Type B pancreatic cell (in vitro differentiated cells): ENCODE results near the gene GUK1. TPM values are rescaled to one million over a fixed set of nuclear protein-coding genes. Genes with fewer than 3 reads are reported as not detected.

Experiments used
- DNase-seq: peaks from one replicate; pipeline ENCODE4 v3.0.0; 2021; ENCODE audit warnings: mixed read lengths; ENCODE audit not compliant: unreplicated experiment; ENCODE audit errors: extremely low spot score
- H3K27ac Mint-ChIP-seq: 2 replicates; pipeline ENCODE4 v1.8.0; 2021; ENCODE audit warnings: mild to moderate bottlenecking, mixed read lengths
- H3K27me3 Mint-ChIP-seq: 2 replicates; pipeline ENCODE4 v1.8.0; 2021; ENCODE audit warnings: mixed read lengths
- H3K36me3 Mint-ChIP-seq: 2 replicates; pipeline ENCODE4 v1.8.0; 2021; ENCODE audit warnings: mixed read lengths
- H3K4me1 Mint-ChIP-seq: one replicate; pipeline ENCODE4 v1.8.0; 2021; ENCODE audit warnings: mixed read lengths; ENCODE audit not compliant: unreplicated experiment
- H3K4me3 Mint-ChIP-seq: 2 replicates; pipeline ENCODE4 v1.8.0; 2021; ENCODE audit warnings: mild to moderate bottlenecking, mixed read lengths
- H3K9me3 Mint-ChIP-seq: 2 replicates; pipeline ENCODE4 v1.8.0; 2021; ENCODE audit warnings: mixed read lengths
- total RNA-seq: library from RNA; stranded (reverse); gene quantifications from 2 replicates; pipeline ENCODE4 v1.2.1, GENCODE V29; 2021; ENCODE audit warnings: low replicate concordance
- TF ChIP-seq, protein P1 (sequence below): fragments of 200-600 bp; sonication (generic); conservative IDR thresholded peaks from 2 replicates; pipeline ENCODE4 v1.5.0; 2021; ENCODE audit warnings: antibody characterized with exemption, mild to moderate bottlenecking

GUK1 gene
- total RNA-seq, 1 donor from 2014 or later: 133 TPM

DNA sequence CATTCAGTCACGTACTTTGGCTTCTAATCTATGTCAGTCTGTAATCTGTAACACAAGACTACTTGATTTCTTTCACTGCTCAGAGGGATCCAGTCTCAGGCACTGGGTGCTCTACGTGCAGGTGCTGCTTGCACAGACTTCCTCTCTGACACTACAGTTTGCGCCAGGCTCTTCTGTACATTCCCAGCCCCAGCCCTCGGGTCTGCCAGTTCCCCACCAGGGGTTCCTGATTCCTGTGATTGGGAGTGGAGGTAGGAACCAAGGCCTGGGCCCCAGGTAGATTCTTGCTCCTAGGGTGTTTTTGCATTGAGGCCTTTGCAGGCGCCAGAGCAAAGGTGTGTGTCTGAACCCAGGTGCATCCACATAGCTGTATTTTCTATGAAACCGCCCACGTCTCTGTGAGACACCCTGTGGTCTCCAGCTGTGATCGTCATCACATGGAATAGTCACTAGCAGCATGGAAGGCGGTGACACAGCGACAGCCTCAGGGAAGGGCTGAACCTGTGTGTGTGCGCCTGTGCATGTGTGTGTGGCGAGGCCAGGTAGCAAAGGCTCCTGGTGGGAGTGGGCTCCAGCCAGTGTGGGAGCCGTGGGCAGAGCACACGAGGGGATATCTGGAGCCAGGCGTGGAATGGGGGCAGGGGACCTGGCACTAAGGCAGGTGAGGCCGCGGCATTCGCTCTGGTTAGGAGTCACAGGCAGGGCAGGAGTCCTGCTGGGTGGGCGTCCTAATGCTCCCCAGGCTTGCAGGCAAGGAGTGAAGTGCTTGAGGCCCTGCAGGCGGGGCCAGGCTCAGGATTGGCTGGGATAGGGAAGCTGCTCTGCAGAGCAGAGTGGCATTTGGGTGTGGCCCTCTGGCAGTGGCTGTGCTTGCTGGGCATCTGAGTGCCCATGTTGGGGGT is 14.8 kb downstream of the GUK1 start:
- H3K9me3 Mint-ChIP-seq: no peaks in the 10 kb centered on the region
- peak overlapping the region; percentile 69 for H3K27ac Mint-ChIP-seq
- no peaks in the 10 kb centered on the region for H3K27me3 Mint-ChIP-seq
- no peaks in the 10 kb centered on the region for H3K4me1 Mint-ChIP-seq
- H3K36me3 Mint-ChIP-seq: no peaks in the 10 kb centered on the region
- DNase-seq: no peak
- no peak overlapping the region for H3K4me3 Mint-ChIP-seq
- TF ChIP-seq, protein P1, sequence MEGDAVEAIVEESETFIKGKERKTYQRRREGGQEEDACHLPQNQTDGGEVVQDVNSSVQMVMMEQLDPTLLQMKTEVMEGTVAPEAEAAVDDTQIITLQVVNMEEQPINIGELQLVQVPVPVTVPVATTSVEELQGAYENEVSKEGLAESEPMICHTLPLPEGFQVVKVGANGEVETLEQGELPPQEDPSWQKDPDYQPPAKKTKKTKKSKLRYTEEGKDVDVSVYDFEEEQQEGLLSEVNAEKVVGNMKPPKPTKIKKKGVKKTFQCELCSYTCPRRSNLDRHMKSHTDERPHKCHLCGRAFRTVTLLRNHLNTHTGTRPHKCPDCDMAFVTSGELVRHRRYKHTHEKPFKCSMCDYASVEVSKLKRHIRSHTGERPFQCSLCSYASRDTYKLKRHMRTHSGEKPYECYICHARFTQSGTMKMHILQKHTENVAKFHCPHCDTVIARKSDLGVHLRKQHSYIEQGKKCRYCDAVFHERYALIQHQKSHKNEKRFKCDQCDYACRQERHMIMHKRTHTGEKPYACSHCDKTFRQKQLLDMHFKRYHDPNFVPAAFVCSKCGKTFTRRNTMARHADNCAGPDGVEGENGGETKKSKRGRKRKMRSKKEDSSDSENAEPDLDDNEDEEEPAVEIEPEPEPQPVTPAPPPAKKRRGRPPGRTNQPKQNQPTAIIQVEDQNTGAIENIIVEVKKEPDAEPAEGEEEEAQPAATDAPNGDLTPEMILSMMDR: no peak

DNA sequence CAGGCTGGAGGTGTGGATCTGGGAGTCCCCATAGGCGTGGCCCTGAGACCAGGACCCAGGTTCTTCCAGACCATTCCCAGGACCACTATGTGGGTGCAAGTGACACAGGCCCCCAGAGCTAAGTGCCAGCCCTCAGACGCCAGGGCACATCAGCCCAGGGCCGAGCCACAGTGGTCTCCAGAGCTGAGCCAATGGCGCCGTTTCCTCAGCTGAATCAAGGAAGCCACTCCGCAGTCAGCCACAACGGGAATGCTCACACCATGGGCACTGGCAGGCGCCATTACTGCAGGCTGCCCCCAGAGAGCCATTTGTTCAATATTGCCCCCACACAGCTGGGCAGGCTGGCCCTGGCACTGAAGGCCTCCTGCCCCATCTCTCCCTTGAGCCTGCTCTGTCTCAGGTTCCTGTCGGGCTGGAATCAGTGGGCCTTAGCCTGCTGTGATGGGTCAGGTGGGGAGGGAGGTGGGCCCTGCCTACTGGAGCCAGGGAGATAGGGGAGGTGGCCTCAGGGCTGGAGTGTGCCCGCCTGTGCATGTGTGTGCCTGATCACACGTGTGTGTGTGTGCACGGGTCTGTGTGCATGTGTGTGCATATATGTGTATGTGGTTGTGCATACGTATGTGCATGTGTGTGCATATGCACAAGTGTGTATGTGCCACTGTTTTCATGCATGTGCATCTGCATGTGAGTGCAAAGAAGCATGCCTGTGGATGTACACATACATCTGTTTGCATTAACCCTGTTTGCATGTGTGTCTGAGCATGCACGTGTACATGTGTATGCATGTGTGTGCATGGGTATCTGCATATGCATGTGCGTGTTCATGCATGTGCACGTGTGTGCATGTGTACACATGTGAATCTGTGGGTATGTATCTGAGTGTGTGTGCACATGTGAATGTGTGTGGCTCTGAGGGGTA is 15.8 kb downstream of the GUK1 start:
- no peak for DNase-seq
- H3K9me3 Mint-ChIP-seq: no peaks in the 10 kb centered on the region
- H3K4me3 Mint-ChIP-seq: no peak overlapping the region
- TF ChIP-seq, protein P1: no peak
- no peaks in the 10 kb centered on the region for H3K4me1 Mint-ChIP-seq
- no peaks in the 10 kb centered on the region for H3K36me3 Mint-ChIP-seq
- no peaks in the 10 kb centered on the region for H3K27me3 Mint-ChIP-seq
- H3K27ac Mint-ChIP-seq: no peak overlapping the region

DNA sequence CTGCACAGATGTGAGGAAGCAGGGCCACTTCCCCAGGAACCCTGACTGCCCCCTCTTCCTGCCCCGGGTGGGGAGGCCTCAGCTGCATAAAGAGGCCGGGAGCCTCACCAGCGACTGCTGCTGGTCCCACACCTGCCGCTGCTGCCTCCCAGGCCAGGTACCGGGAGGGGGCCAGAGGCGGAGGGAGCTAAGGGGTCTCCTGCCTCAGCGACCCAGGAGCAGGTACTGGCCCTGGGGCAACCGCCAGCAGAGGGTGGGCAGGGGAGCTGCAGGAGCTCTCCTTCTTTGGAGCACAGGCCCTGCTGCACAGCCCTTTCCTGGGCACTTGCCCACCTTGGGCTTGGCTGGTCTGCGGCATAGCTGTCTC is 16.4 kb downstream of the GUK1 start:
- Mint-ChIP-seq H3K9me3 (no peaks in the 10 kb centered on the region), H3K4me1 (no peaks in the 10 kb centered on the region), H3K27me3 (no peaks in the 10 kb centered on the region), H3K4me3 (no peak overlapping the region), H3K27ac (no peak overlapping the region), H3K36me3 (no peaks in the 10 kb centered on the region)
- TF ChIP-seq, protein P1: no peak
- DNase-seq: no peak

DNA sequence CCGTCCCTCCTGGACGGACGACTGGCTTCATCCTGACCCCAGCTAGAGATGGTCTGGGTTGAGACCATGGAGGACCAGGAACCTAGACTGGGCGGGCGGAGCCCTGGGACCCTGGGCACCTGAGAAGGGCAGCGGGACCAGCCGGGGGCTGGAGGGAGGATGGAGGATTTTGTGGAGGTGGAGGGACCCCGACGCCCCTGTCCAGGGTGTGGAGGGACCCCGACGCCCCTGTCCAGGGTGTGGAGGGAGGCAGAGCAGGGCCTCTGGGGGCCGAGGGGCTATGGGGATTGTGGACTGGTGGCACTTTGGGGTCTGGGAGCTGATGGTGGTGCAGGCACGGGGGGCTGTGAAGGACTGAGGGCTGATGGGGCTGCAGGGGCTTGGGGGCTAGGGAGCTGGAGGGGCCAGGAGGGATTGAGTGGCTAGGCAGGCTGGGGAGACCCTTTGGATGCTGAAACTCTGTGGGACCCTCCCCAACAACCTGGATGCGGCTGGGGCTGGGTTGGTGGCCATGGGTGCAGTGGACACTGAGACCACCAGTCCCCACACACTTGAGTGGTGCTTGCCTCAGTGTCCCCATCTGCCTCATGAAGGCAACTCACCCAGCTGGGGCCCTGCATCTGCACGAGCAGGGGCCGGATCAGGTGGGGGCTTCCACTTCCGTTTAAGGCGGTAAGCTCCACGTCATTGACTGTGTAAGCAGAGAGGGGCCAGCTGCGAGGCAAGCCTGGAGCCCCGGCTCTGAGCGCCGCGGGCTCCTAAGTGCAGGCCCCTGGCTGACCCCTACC is 17.1 kb downstream of the GUK1 start:
- no peak overlapping the region for H3K27ac Mint-ChIP-seq
- no peaks in the 10 kb centered on the region for H3K36me3 Mint-ChIP-seq
- TF ChIP-seq, protein P1: no peak
- no peaks in the 10 kb centered on the region for H3K4me1 Mint-ChIP-seq
- H3K4me3 Mint-ChIP-seq: no peak overlapping the region
- no peak for DNase-seq
- H3K9me3 Mint-ChIP-seq: no peaks in the 10 kb centered on the region
- no peaks in the 10 kb centered on the region for H3K27me3 Mint-ChIP-seq

DNA sequence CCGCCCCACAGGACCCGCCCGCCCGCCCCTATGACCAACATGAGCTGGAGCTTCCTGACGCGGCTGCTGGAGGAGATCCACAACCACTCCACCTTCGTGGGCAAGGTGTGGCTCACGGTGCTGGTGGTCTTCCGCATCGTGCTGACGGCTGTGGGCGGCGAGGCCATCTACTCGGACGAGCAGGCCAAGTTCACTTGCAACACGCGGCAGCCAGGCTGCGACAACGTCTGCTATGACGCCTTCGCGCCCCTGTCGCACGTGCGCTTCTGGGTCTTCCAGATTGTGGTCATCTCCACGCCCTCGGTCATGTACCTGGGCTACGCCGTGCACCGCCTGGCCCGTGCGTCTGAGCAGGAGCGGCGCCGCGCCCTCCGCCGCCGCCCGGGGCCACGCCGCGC is 17.6 kb downstream of the GUK1 start:
- H3K36me3 Mint-ChIP-seq: no peaks in the 10 kb centered on the region
- DNase-seq: no peak

More for the DNA sequence above, 17.6 kb downstream of the GUK1 start:
- TF ChIP-seq, protein P1: no peak
- Mint-ChIP-seq H3K9me3 (no peaks in the 10 kb centered on the region), H3K27me3 (no peaks in the 10 kb centered on the region), H3K4me1 (no peaks in the 10 kb centered on the region), H3K4me3 (no peak overlapping the region), H3K27ac (no peak overlapping the region)
